Measurements from ENCODE around the gene ZNF451.

- TF ChIP-seq EZH2 (IDR thresholded peaks at IDR 0.05; ENCODE audit: low read depth) (no peak), CTCF (conservative IDR thresholded peaks at IDR 0.05) (no peak)
These were observed 51.6 kb downstream of the ZNF451 start for GRCh38 chr6:57141451-57142177.
